ENCODE results near the gene APBA2.

APBA2 gene

GRCh38 chr15:29087521-29088285, 201.9 kb downstream of the APBA2 start:
- H3K36me3 ChIP-seq (ENCODE audit: low read depth): no peaks in the 10 kb centered on the region
- TF ChIP-seq CTCF (IDR thresholded peaks at IDR 0.05; ENCODE audit: poor library complexity, severe bottlenecking): no peak

GRCh38 chr15:29088666-29089065, 202.9 kb downstream of the APBA2 start:
- Histone ChIP-seq H3K4me1 (ENCODE audit: insufficient read depth, poor library complexity, severe bottlenecking) (no peaks in the 10 kb centered on the region), H3K27me3 (ENCODE audit: insufficient read depth, poor library complexity, severe bottlenecking) (no peaks in the 10 kb centered on the region), H3K4me3 (ENCODE audit: severe bottlenecking) (no peak overlapping the region), H3K9me3 (ENCODE audit: severe bottlenecking) (peaks cover 5% of the 10 kb centered on the region), H3K27ac (ENCODE audit: poor library complexity, severe bottlenecking) (no peak overlapping the region), H3K36me3 (ENCODE audit: low read depth) (no peaks in the 10 kb centered on the region)
- peak; percentile 55 for DNase-seq (ENCODE audit: low spot score)
- TF ChIP-seq CTCF (IDR thresholded peaks at IDR 0.05; ENCODE audit: poor library complexity, severe bottlenecking): no peak
- ATAC-seq (ENCODE audit: low read depth): no peak

More at GRCh38 chr15:29087521-29088285, 201.9 kb downstream of the APBA2 start:
- no peak; the same call in 2 of the 3 replicates for ATAC-seq (ENCODE audit: low read depth)
- peak; percentile 59 for DNase-seq (ENCODE audit: low spot score)
- no peaks in the 10 kb centered on the region for H3K27me3 ChIP-seq (ENCODE audit: insufficient read depth, poor library complexity, severe bottlenecking)
- no peaks in the 10 kb centered on the region for H3K4me1 ChIP-seq (ENCODE audit: insufficient read depth, poor library complexity, severe bottlenecking)
- no peak overlapping the region for H3K4me3 ChIP-seq (ENCODE audit: severe bottlenecking)
- H3K27ac ChIP-seq (ENCODE audit: poor library complexity, severe bottlenecking): no peak overlapping the region
- H3K9me3 ChIP-seq (ENCODE audit: severe bottlenecking): peaks cover 5% of the 10 kb centered on the region

GRCh38 chr15:29089731-29090616, 204.2 kb downstream of the APBA2 start:
- no peak for ATAC-seq (ENCODE audit: low read depth)
- TF ChIP-seq CTCF (IDR thresholded peaks at IDR 0.05; ENCODE audit: poor library complexity, severe bottlenecking): no peak
- DNase-seq (ENCODE audit: low spot score): no peak

GRCh38 chr15:29090617-29091466, 205.1 kb downstream of the APBA2 start:
- no peak overlapping the region for H3K4me3 ChIP-seq (ENCODE audit: severe bottlenecking)
- no peak overlapping the region for H3K27ac ChIP-seq (ENCODE audit: poor library complexity, severe bottlenecking)
- ATAC-seq (ENCODE audit: low read depth) (0 out of 3 replicates have a peak, but pooled peaks have one; percentile 26), DNase-seq (ENCODE audit: low spot score) (peak; percentile 56)
- H3K36me3 ChIP-seq (ENCODE audit: low read depth): no peaks in the 10 kb centered on the region
- no peaks in the 10 kb centered on the region for H3K4me1 ChIP-seq (ENCODE audit: insufficient read depth, poor library complexity, severe bottlenecking)
- no peaks in the 10 kb centered on the region for H3K9me3 ChIP-seq (ENCODE audit: severe bottlenecking)
- TF ChIP-seq CTCF (IDR thresholded peaks at IDR 0.05; ENCODE audit: poor library complexity, severe bottlenecking): peak; percentile 85
- no peaks in the 10 kb centered on the region for H3K27me3 ChIP-seq (ENCODE audit: insufficient read depth, poor library complexity, severe bottlenecking)

More at GRCh38 chr15:29089731-29090616, 204.2 kb downstream of the APBA2 start:
- Histone ChIP-seq H3K4me3 (ENCODE audit: severe bottlenecking) (no peak overlapping the region), H3K4me1 (ENCODE audit: insufficient read depth, poor library complexity, severe bottlenecking) (no peaks in the 10 kb centered on the region), H3K27ac (ENCODE audit: poor library complexity, severe bottlenecking) (no peak overlapping the region), H3K36me3 (ENCODE audit: low read depth) (no peaks in the 10 kb centered on the region), H3K27me3 (ENCODE audit: insufficient read depth, poor library complexity, severe bottlenecking) (no peaks in the 10 kb centered on the region), H3K9me3 (ENCODE audit: severe bottlenecking) (peaks cover under 1% of the 10 kb centered on the region)
